Kidney (tissue), 14 donors: ENCODE results near the gene ACAP3. TPM values are rescaled to one million over a fixed set of nuclear protein-coding genes. Genes with fewer than 3 reads are reported as not detected.

ENCODE experiments used
- DNase-seq, 5 donors: peaks; one replicate each; pipeline ENCODE4 v3.0.0-alpha.2; 2013 to 2020
- FAIRE-seq: peaks from 2 replicates; lab custom pipeline; 2012; peaks lifted over from hg19 to GRCh38; lab: Jason Lieb, UNC
- H3K27ac ChIP-seq, 2 donors: one replicate each; pipeline ENCODE4 v1.7.0; 2013; ENCODE audit warnings: low read depth in 2 of 2, low read length in 2 of 2, inconsistent platforms in 1 of 2
- H3K27me3 ChIP-seq: one replicate; pipeline ENCODE4 v1.7.1; 2013; ENCODE audit warnings: low read length, inconsistent platforms; ENCODE audit not compliant: control insufficient read depth, insufficient read depth
- H3K36me3 ChIP-seq, 3 donors: one replicate each; pipeline versions ENCODE4 v1.7.0 to v1.7.1; 2013; ENCODE audit warnings: low read length in 3 of 3, control low read depth in 1 of 3, inconsistent platforms in 1 of 3; ENCODE audit not compliant: insufficient read depth in 3 of 3, control insufficient read depth in 2 of 3
- H3K4me1 ChIP-seq, 3 donors: one replicate each; pipeline versions ENCODE4 v1.7.0 to v1.7.1; 2013; ENCODE audit warnings: low read length in 3 of 3, inconsistent platforms in 1 of 3, low read depth in 1 of 3; ENCODE audit not compliant: control insufficient read depth in 2 of 3, insufficient read depth in 2 of 3
- H3K4me3 ChIP-seq, 3 donors: one replicate each; pipeline versions ENCODE4 v1.7.0 to v1.8.1; 2013; ENCODE audit warnings: low read length in 3 of 3, control low read depth in 1 of 3, inconsistent platforms in 1 of 3
- H3K9ac ChIP-seq, 3 donors: one replicate each; pipeline versions ENCODE4 v1.7.0 to v1.7.1; 2013; ENCODE audit warnings: low read length in 3 of 3, control low read depth in 1 of 3, inconsistent platforms in 1 of 3
- H3K9me3 ChIP-seq, 3 donors: one replicate each; pipeline versions ENCODE4 v1.7.0 to v1.7.1; 2013; ENCODE audit warnings: low read length in 3 of 3, control low read depth in 1 of 3, inconsistent platforms in 1 of 3; ENCODE audit not compliant: control insufficient read depth in 2 of 3, insufficient read depth in 1 of 3
- CTCF ChIP-seq: IDR thresholded peaks from 3 replicates; pipeline ENCODE4 v1.5.1; 2012; ENCODE audit warnings: mild to moderate bottlenecking, moderate library complexity, borderline replicate concordance; ENCODE audit not compliant: insufficient read depth; ENCODE audit errors: extremely low read depth
- intact Hi-C: fragments of 100-400 bp; cut with DNase I; formaldehyde crosslinking; loops from one replicate; pipeline ENCODE4 v1.11.1; 2022
- polyA plus RNA-seq: library from polyadenylated mRNA; stranded (reverse); fragments of 350-450 nt; fragmentation: Illumina TruSeq; extraction: RNeasy Lipid Tissue Mini Kit (QIAGEN cat#74804); gene quantifications from one replicate; pipeline ENCODE4 v1.2.3, GENCODE V29; 2014; ENCODE audit warnings: low read depth, low replicate concordance; ENCODE audit not compliant: insufficient read depth
- total RNA-seq: library from RNA; stranded (reverse); fragmentation: NEBNext Ultra II Directional; extraction: Animal tissue kit (Norgen Biotek cat#: 25700); gene quantifications from one replicate; pipeline ENCODE4 v1.2.1, GENCODE V29; 2021
- donor health status: control.
- donor health status: control.
- donor health status: control.
- donor health status: control.
- donor health status: control.
- donor health status: DM: yes; HTN: yes; CAD: no.
- donor health status: Normal renal cell carcinoma (clear cell type).

Gene ACAP3
- total and polyA plus RNA-seq, 2 donors from 2014 or later: 15.9 to 39.5 TPM

GRCh38 chr1:1296070-1297061 lies 11.4 kb downstream of the ACAP3 start:
- FAIRE-seq (no peak), DNase-seq (no peak)
- intact Hi-C loops: loop anchor here (10.0 kb wide), 1 partner anchor 172 kb away; no protein-coding TSS in a partner anchor
- Histone ChIP-seq H3K4me3 (no peak overlapping the region), H3K9ac (no peak overlapping the region), H3K9me3 (no peaks in the 10 kb centered on the region), H3K36me3 (no peaks in the 10 kb centered on the region), H3K4me1 (peaks cover 0 to 3% (median 0%) of the 10 kb centered on the region in 3 donors), H3K27ac (no peak overlapping the region), H3K27me3 (no peaks in the 10 kb centered on the region)
- TF ChIP-seq CTCF: no peak

GRCh38 chr1:1295154-1295923 lies 12.4 kb downstream of the ACAP3 start:
- no peak overlapping the region for H3K4me3 ChIP-seq
- H3K27me3 ChIP-seq: no peaks in the 10 kb centered on the region
- FAIRE-seq (no peak), DNase-seq (no peak)
- TF ChIP-seq CTCF: no peak
- H3K36me3 ChIP-seq: no peaks in the 10 kb centered on the region
- intact Hi-C loops: loop anchor here (10.0 kb wide), 1 partner anchor 171 kb away; no protein-coding TSS in a partner anchor
- no peak overlapping the region for H3K9ac ChIP-seq
- H3K4me1 ChIP-seq: peaks cover 0 to 5% (median 0%) of the 10 kb centered on the region in 3 donors
- H3K9me3 ChIP-seq: no peaks in the 10 kb centered on the region
- no peak overlapping the region for H3K27ac ChIP-seq

- Histone ChIP-seq H3K27ac (no peak overlapping the region), H3K4me3 (no peak overlapping the region), H3K36me3 (no peaks in the 10 kb centered on the region), H3K4me1 (peaks cover 0 to 5% (median 0%) of the 10 kb centered on the region in 3 donors), H3K9ac (no peak overlapping the region), H3K27me3 (no peaks in the 10 kb centered on the region), H3K9me3 (no peaks in the 10 kb centered on the region)
- FAIRE-seq (no peak), DNase-seq (no peak)
- intact Hi-C loops: loop anchor here (10.0 kb wide), 1 partner anchor 170 kb away; no protein-coding TSS in a partner anchor
- TF ChIP-seq CTCF: no peak
Measured at GRCh38 chr1:1294250-1294890, 13.4 kb downstream of the ACAP3 start.
